Measurements from ENCODE around the gene CDO1. TPM values are rescaled to one million over a fixed set of nuclear protein-coding genes. Genes with fewer than 3 reads are reported as not detected.

CDO1 gene
- total and polyA plus RNA-seq, 2 experiments from 2014 or later: 24.5 to 29.2 TPM

GRCh38 chr5:115796656-115797055, 19.8 kb downstream of the CDO1 start (continued):
- TF ChIP-seq ZNF462 (CRISPR knock-in tag; IDR thresholded peaks at IDR 0.05): no peak
- no peak for TF ChIP-seq REST (IDR thresholded peaks at IDR 0.05; ENCODE audit: unreplicated experiment)
- TF ChIP-seq ZNF114 (CRISPR knock-in tag; IDR thresholded peaks at IDR 0.05): no peak
- no peak for TF ChIP-seq STAT1 (IDR thresholded peaks at IDR 0.05; ENCODE audit: unreplicated experiment)

GRCh38 chr5:115795700-115796099, 20.8 kb downstream of the CDO1 start:
- Histone ChIP-seq H3F3A (replicated peaks; ENCODE audit: low read depth) (no peaks in the 10 kb centered on the region), H3K27me3 (ENCODE audit: insufficient read depth) (no peaks in the 10 kb centered on the region), H3K4me1 (ENCODE audit: insufficient read depth) (no peaks in the 10 kb centered on the region), H2AFZ (no peak overlapping the region), H3K27ac (ENCODE audit: low read depth) (no peak overlapping the region), H3K36me3 (ENCODE audit: insufficient read depth) (no peaks in the 10 kb centered on the region), H3K4me3 (no peak overlapping the region), H4K20me1 (replicated peaks; ENCODE audit: insufficient read depth) (no peaks in the 10 kb centered on the region), H3K4me2 (no peak overlapping the region), H3K9me2 (ENCODE audit: insufficient read depth) (no peaks in the 10 kb centered on the region), H3K79me2 (replicated peaks; ENCODE audit: insufficient read depth) (no peaks in the 10 kb centered on the region)
- Mint-ChIP-seq H3K27ac (no peak overlapping the region), H3K4me1 (no peaks in the 10 kb centered on the region), H3K4me3 (no peak overlapping the region), H3K36me3 (ENCODE audit: low read depth) (no peaks in the 10 kb centered on the region), H3K9me3 (no peaks in the 10 kb centered on the region), H3K27me3 (ENCODE audit: insufficient read depth, low read depth, poor library complexity) (peaks cover 3% of the 10 kb centered on the region)
- no peak for ATAC-seq
- no peak for DNase-seq (ENCODE audit: low spot score)
- TF ChIP-seq NANOG (IDR thresholded peaks at IDR 0.05; ENCODE audit: borderline replicate concordance) (no peak), STAT1 (IDR thresholded peaks at IDR 0.05; ENCODE audit: unreplicated experiment) (no peak), ZNF462 (CRISPR knock-in tag; IDR thresholded peaks at IDR 0.05) (no peak), EZH2phosphoT487 (IDR thresholded peaks at IDR 0.05; ENCODE audit: unreplicated experiment) (no peak)

Measured in GM23338 (cell line).